ENCODE results near the gene RGS9. TPM values are rescaled to one million over a fixed set of nuclear protein-coding genes. Genes with fewer than 3 reads are reported as not detected.

Gene RGS9
- total and polyA plus RNA-seq, 2 experiments from 2014 or later: 3.1 to 3.3 TPM

- H3K4me1 ChIP-seq (ENCODE audit: insufficient read depth): no peaks in the 10 kb centered on the region
- no peaks in the 10 kb centered on the region for H3K27me3 ChIP-seq
- no peaks in the 10 kb centered on the region for H3K9me2 ChIP-seq (replicated peaks; ENCODE audit: insufficient read depth)
- H3K9me3 ChIP-seq (ENCODE audit: low read depth): no peaks in the 10 kb centered on the region
- no peak overlapping the region for H2AFZ ChIP-seq
- WGBS (ENCODE audit: low lambda C conversion rate, missing lambda C conversion rate): 44% methylated on average over 9 of the region's 9 CpGs
- no peaks in the 10 kb centered on the region for H3K36me3 ChIP-seq (replicated peaks; ENCODE audit: insufficient read depth, low read depth)
- H3K79me2 ChIP-seq: no peaks in the 10 kb centered on the region
- TF ChIP-seq, protein P1, sequence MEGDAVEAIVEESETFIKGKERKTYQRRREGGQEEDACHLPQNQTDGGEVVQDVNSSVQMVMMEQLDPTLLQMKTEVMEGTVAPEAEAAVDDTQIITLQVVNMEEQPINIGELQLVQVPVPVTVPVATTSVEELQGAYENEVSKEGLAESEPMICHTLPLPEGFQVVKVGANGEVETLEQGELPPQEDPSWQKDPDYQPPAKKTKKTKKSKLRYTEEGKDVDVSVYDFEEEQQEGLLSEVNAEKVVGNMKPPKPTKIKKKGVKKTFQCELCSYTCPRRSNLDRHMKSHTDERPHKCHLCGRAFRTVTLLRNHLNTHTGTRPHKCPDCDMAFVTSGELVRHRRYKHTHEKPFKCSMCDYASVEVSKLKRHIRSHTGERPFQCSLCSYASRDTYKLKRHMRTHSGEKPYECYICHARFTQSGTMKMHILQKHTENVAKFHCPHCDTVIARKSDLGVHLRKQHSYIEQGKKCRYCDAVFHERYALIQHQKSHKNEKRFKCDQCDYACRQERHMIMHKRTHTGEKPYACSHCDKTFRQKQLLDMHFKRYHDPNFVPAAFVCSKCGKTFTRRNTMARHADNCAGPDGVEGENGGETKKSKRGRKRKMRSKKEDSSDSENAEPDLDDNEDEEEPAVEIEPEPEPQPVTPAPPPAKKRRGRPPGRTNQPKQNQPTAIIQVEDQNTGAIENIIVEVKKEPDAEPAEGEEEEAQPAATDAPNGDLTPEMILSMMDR (IDR thresholded peaks at IDR 0.05; ENCODE audit: poor library complexity): no peak
- TF ChIP-seq EZH2 (IDR thresholded peaks at IDR 0.05; ENCODE audit: borderline replicate concordance) (no peak), EZH2phosphoT487 (IDR thresholded peaks at IDR 0.05; ENCODE audit: low read depth, severe bottlenecking, unreplicated experiment) (no peak)
- H3K4me2 ChIP-seq: no peak overlapping the region
- no peak overlapping the region for H3K27ac ChIP-seq
- H3K4me3 ChIP-seq: no peak overlapping the region
- no peak for DNase-seq (ENCODE audit: low spot score)
- H4K20me1 ChIP-seq (ENCODE audit: insufficient read depth, poor library complexity, severe bottlenecking): no peaks in the 10 kb centered on the region
These were observed 106.9 kb downstream of the RGS9 start for GRCh38 chr17:65243838-65244625.

- WGBS (ENCODE audit: low lambda C conversion rate, missing lambda C conversion rate): 89% methylated on average over 4 of the region's 4 CpGs
- H3K9me3 ChIP-seq (ENCODE audit: low read depth): no peaks in the 10 kb centered on the region
These were observed 109.1 kb downstream of the RGS9 start for GRCh38 chr17:65246252-65246651.

GRCh38 chr17:65249774-65250173 is 112.6 kb downstream of the RGS9 start:
- Histone ChIP-seq H3K9me3 (ENCODE audit: low read depth) (no peaks in the 10 kb centered on the region), H3K4me2 (no peak overlapping the region), H4K20me1 (ENCODE audit: insufficient read depth, poor library complexity, severe bottlenecking) (no peaks in the 10 kb centered on the region), H3K36me3 (replicated peaks; ENCODE audit: insufficient read depth, low read depth) (no peaks in the 10 kb centered on the region), H2AFZ (no peak overlapping the region), H3K79me2 (no peaks in the 10 kb centered on the region), H3K27me3 (peaks cover 4% of the 10 kb centered on the region), H3K27ac (no peak overlapping the region), H3K4me1 (ENCODE audit: insufficient read depth) (no peaks in the 10 kb centered on the region), H3K4me3 (no peak overlapping the region), H3K9me2 (replicated peaks; ENCODE audit: insufficient read depth) (no peaks in the 10 kb centered on the region)
- DNase-seq (ENCODE audit: low spot score): no peak
- WGBS (ENCODE audit: low lambda C conversion rate, missing lambda C conversion rate): 91% methylated on average over 2 of the region's 2 CpGs
- no peak for TF ChIP-seq EZH2phosphoT487 (IDR thresholded peaks at IDR 0.05; ENCODE audit: low read depth, severe bottlenecking, unreplicated experiment)
- no peak for TF ChIP-seq EZH2 (IDR thresholded peaks at IDR 0.05; ENCODE audit: borderline replicate concordance)
- TF ChIP-seq, protein P1 (IDR thresholded peaks at IDR 0.05; ENCODE audit: poor library complexity): no peak

More at GRCh38 chr17:65246252-65246651, 109.1 kb downstream of the RGS9 start:
- H2AFZ ChIP-seq: no peak overlapping the region
- no peaks in the 10 kb centered on the region for H3K36me3 ChIP-seq (replicated peaks; ENCODE audit: insufficient read depth, low read depth)
- H3K27ac ChIP-seq: no peak overlapping the region
- no peak overlapping the region for H3K4me2 ChIP-seq
- H3K9me2 ChIP-seq (replicated peaks; ENCODE audit: insufficient read depth): no peaks in the 10 kb centered on the region
- no peaks in the 10 kb centered on the region for H3K4me1 ChIP-seq (ENCODE audit: insufficient read depth)
- no peaks in the 10 kb centered on the region for H4K20me1 ChIP-seq (ENCODE audit: insufficient read depth, poor library complexity, severe bottlenecking)
- H3K27me3 ChIP-seq: no peaks in the 10 kb centered on the region
- no peaks in the 10 kb centered on the region for H3K79me2 ChIP-seq
- H3K4me3 ChIP-seq: no peak overlapping the region
- DNase-seq (ENCODE audit: low spot score): no peak
- no peak for TF ChIP-seq EZH2phosphoT487 (IDR thresholded peaks at IDR 0.05; ENCODE audit: low read depth, severe bottlenecking, unreplicated experiment)

GRCh38 chr17:65254166-65254565 is 117.0 kb downstream of the RGS9 start:
- no peaks in the 10 kb centered on the region for H3K4me1 ChIP-seq (ENCODE audit: insufficient read depth)
- H3K4me2 ChIP-seq: no peak overlapping the region
- H3K36me3 ChIP-seq (replicated peaks; ENCODE audit: insufficient read depth, low read depth): no peaks in the 10 kb centered on the region
- H3K9me2 ChIP-seq (replicated peaks; ENCODE audit: insufficient read depth): no peaks in the 10 kb centered on the region
- DNase-seq (ENCODE audit: low spot score): peak; percentile 30
- no peaks in the 10 kb centered on the region for H3K79me2 ChIP-seq
- peaks cover 4% of the 10 kb centered on the region for H3K27me3 ChIP-seq
- no peak for TF ChIP-seq EZH2phosphoT487 (IDR thresholded peaks at IDR 0.05; ENCODE audit: low read depth, severe bottlenecking, unreplicated experiment)
- no peak for TF ChIP-seq EZH2 (IDR thresholded peaks at IDR 0.05; ENCODE audit: borderline replicate concordance)
- TF ChIP-seq, protein P1 (IDR thresholded peaks at IDR 0.05; ENCODE audit: poor library complexity): no peak
- no peak overlapping the region for H3K4me3 ChIP-seq
- no peaks in the 10 kb centered on the region for H4K20me1 ChIP-seq (ENCODE audit: insufficient read depth, poor library complexity, severe bottlenecking)
- no peak overlapping the region for H3K27ac ChIP-seq
- no peak overlapping the region for H2AFZ ChIP-seq
- no peaks in the 10 kb centered on the region for H3K9me3 ChIP-seq (ENCODE audit: low read depth)
- WGBS (ENCODE audit: low lambda C conversion rate, missing lambda C conversion rate): 39% methylated on average over 1 of the region's 1 CpG
